Gastrocnemius medialis (tissue), 4 donors: Measurements from ENCODE around the gene SND1. TPM values are rescaled to one million over a fixed set of nuclear protein-coding genes. Genes with fewer than 3 reads are reported as not detected.

Experiments used
- ATAC-seq, 2 donors: fragments of 150-250 bp; one replicate each; pipeline ENCODE4 v1.9.1; 2016
- DNase-seq, 2 donors: peaks; one replicate each; pipeline ENCODE4 v3.0.0-alpha.2; 2019
- H3K27ac ChIP-seq, 4 donors: fragments of 200-600 bp; sonication (generic); 1 replicate in 1 of 4; 2 replicates in 3 of 4; pipeline ENCODE4 v1.5.1; 2016 to 2018; ENCODE audit warnings: mild to moderate bottlenecking in 2 of 4, moderate library complexity in 1 of 4
- H3K27me3 ChIP-seq, 3 donors: fragments of 200-600 bp; sonication (generic) in 2 of 3; 1 replicate in 1 of 3; 2 replicates in 2 of 3; pipeline versions ENCODE4 v1.5.1 to v1.6.0; 2016 to 2019; ENCODE audit warnings: mild to moderate bottlenecking in 1 of 3, moderate library complexity in 1 of 3
- H3K36me3 ChIP-seq, 2 donors: fragments of 200-600 bp; sonication (generic) in 1 of 2; one replicate each; pipeline ENCODE4 v1.5.1; 2017 to 2018
- H3K4me1 ChIP-seq, 2 donors: fragments of 200-600 bp; sonication (generic) in 1 of 2; one replicate each; pipeline ENCODE4 v1.5.1; 2016 to 2017; ENCODE audit warnings: mild to moderate bottlenecking in 2 of 2
- H3K4me3 ChIP-seq, 4 donors: fragments of 200-600 bp; sonication (generic) in 3 of 4; 1 replicate in 1 of 4; 2 replicates in 3 of 4; pipeline ENCODE4 v1.5.1; 2016 to 2019; ENCODE audit warnings: mild to moderate bottlenecking in 2 of 4
- H3K9me3 ChIP-seq, 3 donors: fragments of 200-600 bp; sonication (generic) in 2 of 3; 1 replicate in 1 of 3; 2 replicates in 2 of 3; pipeline ENCODE4 v1.5.1; 2016 to 2019
- POLR2A ChIP-seq, 2 donors: fragments of 450-650 bp; IDR thresholded peaks; one replicate each; pipeline ENCODE4 v1.6.1; 2017; ENCODE audit warnings: antibody characterized with exemption in 2 of 2, mild to moderate bottlenecking in 2 of 2, moderate library complexity in 2 of 2
- in situ Hi-C, 4 donors: fragments of 200-750 bp; cut with MboI; loops; one replicate each; pipeline versions ENCODE4 v1.15.0 to v1.8.0; 2017; ENCODE audit warnings: low sequenced_read_pairs in 4 of 4
- intact Hi-C: fragments of 100-400 bp; cut with DNase I; formaldehyde crosslinking; loops from one replicate; pipeline ENCODE4 v1.15.1; 2023; ENCODE audit warnings: low total_unique reads
- microRNA counts, 2 donors: library from miRNA; unstranded; fragments of <30 nt; microRNA quantifications; one replicate each; lab custom pipeline; 2016
- microRNA-seq, 2 donors: library from miRNA; unstranded; fragments of <30 nt; microRNA quantifications; one replicate each; pipeline ENCODE4, GENCODE V29; 2016; ENCODE audit warnings: borderline replicate concordance in 2 of 2
- total RNA-seq, 4 donors: library from RNA; depleted of rRNA; stranded (reverse); fragments of >200 nt; gene quantifications; one replicate each; pipeline versions ENCODE4 v1.1.0 to v1.2.3, GENCODE V29; 2016
- TF ChIP-seq, protein P1 (sequence below), 5 experiments: fragments of 450-650 bp in 3 of 5; fragments of 200-600 bp in 2 of 5; sonication (generic) in 2 of 5; IDR thresholded peaks in 4 of 5; conservative IDR thresholded peaks in 1 of 5; 1 replicate in 4 of 5; 2 replicates in 1 of 5; pipeline ENCODE4 v1.5.1; 2016 to 2019; ENCODE audit warnings: antibody characterized with exemption in 5 of 5, mild to moderate bottlenecking in 3 of 5, moderate library complexity in 3 of 5

SND1 gene
- total RNA-seq, 4 donors from 2014 or later, result 30.4 to 73.0 (median 50.3) TPM

DNA sequence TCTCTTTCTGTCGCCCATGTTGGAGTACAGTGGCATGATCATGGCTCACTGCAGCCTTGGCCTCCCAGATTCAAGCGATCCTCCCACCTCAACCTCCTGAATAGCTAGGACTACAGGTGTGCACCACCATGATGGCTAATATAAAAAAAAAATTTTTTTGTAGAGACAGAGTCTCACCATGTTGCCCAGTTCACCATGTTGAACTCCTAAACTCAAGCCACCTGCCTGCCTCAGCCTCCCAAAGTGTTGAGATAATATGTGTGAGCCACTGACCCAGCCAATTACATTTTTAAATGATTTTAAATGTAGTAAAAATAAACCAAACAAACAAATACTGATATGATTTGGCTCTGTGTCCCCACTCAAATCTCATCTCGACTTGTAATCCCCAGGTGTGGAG is 487.4 kb downstream of the SND1 start:
- ATAC-seq (no peak), DNase-seq (no peak)
- TF ChIP-seq, protein P1, sequence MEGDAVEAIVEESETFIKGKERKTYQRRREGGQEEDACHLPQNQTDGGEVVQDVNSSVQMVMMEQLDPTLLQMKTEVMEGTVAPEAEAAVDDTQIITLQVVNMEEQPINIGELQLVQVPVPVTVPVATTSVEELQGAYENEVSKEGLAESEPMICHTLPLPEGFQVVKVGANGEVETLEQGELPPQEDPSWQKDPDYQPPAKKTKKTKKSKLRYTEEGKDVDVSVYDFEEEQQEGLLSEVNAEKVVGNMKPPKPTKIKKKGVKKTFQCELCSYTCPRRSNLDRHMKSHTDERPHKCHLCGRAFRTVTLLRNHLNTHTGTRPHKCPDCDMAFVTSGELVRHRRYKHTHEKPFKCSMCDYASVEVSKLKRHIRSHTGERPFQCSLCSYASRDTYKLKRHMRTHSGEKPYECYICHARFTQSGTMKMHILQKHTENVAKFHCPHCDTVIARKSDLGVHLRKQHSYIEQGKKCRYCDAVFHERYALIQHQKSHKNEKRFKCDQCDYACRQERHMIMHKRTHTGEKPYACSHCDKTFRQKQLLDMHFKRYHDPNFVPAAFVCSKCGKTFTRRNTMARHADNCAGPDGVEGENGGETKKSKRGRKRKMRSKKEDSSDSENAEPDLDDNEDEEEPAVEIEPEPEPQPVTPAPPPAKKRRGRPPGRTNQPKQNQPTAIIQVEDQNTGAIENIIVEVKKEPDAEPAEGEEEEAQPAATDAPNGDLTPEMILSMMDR (IDR thresholded peaks at IDR 0.05 in 4 of 5, conservative IDR thresholded peaks at IDR 0.05 in 1 of 5), result no peak
- no peak for TF ChIP-seq POLR2A (IDR thresholded peaks at IDR 0.05)
- Histone ChIP-seq H3K36me3 (no peaks in the 10 kb centered on the region), H3K27me3 (peaks cover 19 to 43% (median 34%) of the 10 kb centered on the region in 3 donors), H3K27ac (no peak overlapping the region), H3K9me3 (no peaks in the 10 kb centered on the region), H3K4me3 (no peak overlapping the region), H3K4me1 (peaks cover 0 to 13% of the 10 kb centered on the region in 2 donors)
- in situ Hi-C loops, result loop anchor here in 1 of 4 donors (10.0 kb wide), 1 partner anchor 65 kb away; no protein-coding TSS in a partner anchor
- intact Hi-C loops, result no loop called here

DNA sequence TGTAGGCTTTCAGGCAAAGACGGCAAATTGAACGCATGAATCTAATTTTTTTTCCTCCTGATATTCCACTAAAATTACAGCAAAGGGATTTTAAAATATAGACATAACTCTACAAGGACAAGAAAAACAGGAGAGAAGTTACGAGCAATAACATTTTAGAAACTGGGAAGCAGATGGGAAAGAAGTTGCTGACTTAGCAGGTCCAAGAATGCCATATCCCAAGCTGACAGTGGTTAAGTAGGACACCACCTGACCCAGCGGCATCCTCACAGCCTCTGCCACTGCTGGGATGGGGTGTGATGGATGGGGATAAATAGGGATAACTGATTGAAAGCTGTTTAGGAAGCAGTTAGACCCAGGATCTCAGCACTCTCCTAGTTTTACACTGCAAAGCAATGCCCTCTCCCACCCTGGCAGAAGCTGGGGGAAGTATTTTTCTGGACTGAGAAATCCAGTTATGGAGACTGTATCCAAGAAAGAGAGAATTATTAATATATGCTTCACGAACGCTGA is 489.7 kb downstream of the SND1 start:
- TF ChIP-seq, protein P1 (IDR thresholded peaks at IDR 0.05 in 4 of 5, conservative IDR thresholded peaks at IDR 0.05 in 1 of 5), result no peak
- TF ChIP-seq POLR2A (IDR thresholded peaks at IDR 0.05), result no peak
- no peak for DNase-seq
- Histone ChIP-seq H3K4me1 (no peaks in the 10 kb centered on the region), H3K4me3 (no peak overlapping the region), H3K27me3 (peaks cover 0 to 26% (median 20%) of the 10 kb centered on the region in 3 donors), H3K27ac (no peak overlapping the region), H3K9me3 (no peaks in the 10 kb centered on the region), H3K36me3 (no peaks in the 10 kb centered on the region)
- no peak for ATAC-seq
- intact Hi-C loops, result no loop called here
- in situ Hi-C loops, result no loop called here

MicroRNAs encoded within 50 kb of the gene (microRNA counts, 767-probe panel; counts per million panel counts)
- 356 to 448 counts per million in 2 donors for microRNA hsa-miR-593-3p (lab: Ali Mortazavi, UCI)

Small RNAs within 50 kb of the gene (microRNA-seq; reads per million reads assigned to microRNA genes)
- 0 reads per million in 2 donors for gene MIR593

Other genes with a start within 250 kb of the SND1 start
- gene GCC1, start 66.6 kb upstream of the SND1 start, total RNA-seq, result 10 to 100 TPM; 12.3 to 17.9 (median 15.4) TPM
- 100 to 1,000 TPM in 3 of 4 donors, 10 to 100 TPM in 1; 76.3 to 202 (median 156) TPM for gene ARF5, start 63.8 kb upstream of the SND1 start, total RNA-seq
- gene FSCN3, start 58.5 kb upstream of the SND1 start, total RNA-seq, result 1 to 10 TPM in 2 of 4 donors, not detected in 2; 1.9 to 2.5 TPM
- gene PAX4, start 34.1 kb upstream of the SND1 start, total RNA-seq, result not detected